NCI-H2107 (cell line): ENCODE data around the gene UTS2B.

ENCODE experiments used
- DNase-seq: peaks from one replicate; lab custom pipeline; 2025; lab: John Stamatoyannopoulos, UW

UTS2B gene

DNA sequence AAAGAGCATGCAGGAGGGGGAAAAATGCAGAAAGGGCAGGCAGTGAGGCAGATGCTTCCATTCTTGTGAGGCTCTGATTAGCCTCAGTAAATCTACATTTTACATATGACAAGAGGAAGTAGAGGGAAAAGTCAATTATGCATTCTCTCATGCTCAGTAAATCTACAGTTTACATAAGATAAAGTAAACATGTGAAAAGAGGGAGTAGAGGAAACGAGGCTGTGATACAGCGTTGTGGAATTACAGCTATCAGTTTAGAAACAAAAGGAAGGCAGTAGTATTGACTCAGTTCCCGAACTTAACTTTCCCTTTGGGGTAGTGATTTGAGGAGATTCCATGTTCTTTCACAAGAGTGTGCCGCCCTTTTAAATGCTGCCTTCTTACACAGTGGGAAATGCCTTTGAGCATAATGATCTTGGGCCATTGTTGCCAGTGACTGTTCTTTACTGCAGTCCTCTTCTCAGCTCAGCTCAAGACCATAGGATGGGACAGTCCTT is 92.0 kb downstream of the UTS2B start:
- no peak for DNase-seq

DNA sequence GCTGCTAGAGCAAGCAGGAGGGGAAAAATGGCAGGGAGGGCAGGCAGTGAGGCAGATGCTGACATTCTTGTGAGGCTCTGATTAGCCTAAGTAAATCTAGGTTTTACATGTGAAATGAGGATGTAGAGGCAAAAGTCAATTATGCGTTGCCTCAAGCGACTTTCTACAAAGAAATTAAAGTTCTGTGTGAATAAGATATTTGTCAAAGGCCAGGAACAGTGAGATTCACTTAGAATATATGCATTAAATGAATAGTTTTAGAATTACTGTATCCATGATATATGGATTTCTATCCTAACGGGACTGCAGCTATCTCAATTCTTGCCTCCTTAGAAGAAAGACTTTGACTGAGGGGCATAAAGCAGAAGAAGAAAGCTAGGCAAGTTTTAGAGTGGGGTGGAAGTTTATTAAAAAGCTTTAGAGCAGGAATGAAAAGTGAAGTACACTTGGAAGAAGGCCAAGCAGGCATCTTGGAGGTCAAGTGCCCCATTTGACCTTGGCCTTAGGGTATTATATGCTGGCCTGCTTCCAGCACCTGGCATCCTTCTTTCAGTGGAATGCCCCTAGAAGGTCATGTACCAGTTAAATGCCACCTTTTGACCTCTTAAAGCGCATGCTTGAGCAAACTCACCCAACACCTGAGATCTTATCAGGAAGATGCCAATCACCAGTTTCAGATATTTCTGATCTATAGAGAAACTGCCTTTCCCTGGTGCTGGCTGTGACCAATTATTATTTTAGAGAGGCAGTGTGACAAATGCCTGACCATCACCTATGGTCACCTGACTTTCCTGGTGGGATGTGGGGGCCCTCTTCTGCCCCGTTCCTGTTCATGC is 93.1 kb downstream of the UTS2B start:
- DNase-seq = no peak

DNA sequence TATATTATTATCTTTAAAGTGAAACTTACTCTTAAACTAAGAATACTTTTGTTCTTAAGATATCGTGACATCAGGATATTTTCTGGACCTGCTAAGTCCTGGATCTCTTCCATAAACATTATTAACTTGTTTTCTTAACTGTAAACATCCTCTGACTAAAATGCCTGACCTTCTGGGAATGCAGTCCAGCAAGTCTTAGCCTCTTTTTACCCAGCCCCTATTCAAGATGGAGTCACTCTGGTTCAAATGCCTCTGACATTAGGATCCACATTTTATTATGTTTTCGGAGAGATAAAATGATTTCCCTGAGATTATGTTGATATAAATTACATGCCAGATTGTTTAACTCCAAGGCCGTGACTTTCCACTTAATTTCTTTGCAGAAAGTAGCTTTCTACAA is 93.7 kb downstream of the UTS2B start:
- DNase-seq = no peak

DNA sequence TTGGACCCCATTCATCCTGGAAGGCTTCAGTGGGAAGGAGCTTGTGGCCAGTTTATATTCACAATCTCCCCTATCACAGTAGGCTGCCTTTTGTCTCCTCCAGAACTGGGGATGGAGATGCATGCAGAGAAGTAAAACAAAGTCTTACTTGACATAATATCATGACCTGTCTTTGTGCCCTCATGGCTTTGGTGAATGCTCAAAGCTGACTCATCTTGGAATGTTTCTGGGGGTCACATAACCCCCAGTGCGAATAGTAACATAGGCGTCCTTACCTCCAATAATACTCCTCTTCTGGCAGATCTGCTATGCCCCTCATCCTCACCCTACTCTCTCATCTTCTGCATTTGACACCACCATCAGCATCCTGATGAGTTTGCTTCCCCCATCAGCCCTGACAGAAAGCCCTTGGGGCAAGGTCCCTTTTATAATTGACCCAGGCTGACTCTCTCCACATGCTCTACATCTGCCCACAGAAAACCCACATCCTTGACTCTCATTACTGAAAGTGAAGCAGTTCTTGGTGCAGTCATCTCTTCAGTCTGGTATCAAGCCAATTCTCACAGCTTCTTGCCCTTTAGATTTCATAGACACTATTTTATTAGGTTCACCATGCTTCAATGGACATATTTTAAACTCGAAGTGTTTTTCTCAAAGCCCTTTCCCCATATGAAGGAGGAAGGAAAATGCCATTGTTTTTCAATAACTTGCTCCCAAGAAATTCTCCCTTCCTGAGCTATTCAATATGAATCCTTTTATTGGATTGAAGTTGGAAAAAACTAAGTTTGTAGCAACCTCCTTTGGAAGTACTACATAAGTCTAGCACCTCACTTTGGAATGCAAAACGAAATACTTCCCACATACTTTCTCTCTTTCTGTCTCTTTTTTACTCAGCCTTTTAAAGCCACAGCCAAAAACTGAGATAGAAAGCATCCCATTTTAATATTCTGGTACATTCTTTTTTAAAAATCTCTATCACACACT is 94.7 kb downstream of the UTS2B start:
- no peak for DNase-seq

DNA sequence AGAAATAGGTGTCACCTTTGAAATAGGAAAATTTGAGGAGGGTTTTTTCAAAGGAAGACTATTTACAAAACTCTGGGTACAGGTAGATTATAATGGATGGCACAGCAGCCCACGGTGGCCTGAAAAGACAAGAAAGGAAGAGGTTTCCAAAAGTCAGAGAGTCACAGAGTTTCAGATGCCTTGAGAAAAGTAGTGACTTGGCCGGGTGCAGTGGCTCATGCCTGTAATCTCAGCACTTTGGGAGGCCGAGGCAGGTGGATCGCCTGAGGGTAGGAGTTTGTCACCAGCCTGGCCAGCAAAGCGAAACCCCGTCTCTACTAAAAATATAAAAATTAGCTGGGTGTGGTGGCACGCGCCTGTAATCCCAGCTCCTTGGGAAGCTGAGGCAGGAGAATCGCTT is 96.1 kb downstream of the UTS2B start:
- DNase-seq = no peak

DNA sequence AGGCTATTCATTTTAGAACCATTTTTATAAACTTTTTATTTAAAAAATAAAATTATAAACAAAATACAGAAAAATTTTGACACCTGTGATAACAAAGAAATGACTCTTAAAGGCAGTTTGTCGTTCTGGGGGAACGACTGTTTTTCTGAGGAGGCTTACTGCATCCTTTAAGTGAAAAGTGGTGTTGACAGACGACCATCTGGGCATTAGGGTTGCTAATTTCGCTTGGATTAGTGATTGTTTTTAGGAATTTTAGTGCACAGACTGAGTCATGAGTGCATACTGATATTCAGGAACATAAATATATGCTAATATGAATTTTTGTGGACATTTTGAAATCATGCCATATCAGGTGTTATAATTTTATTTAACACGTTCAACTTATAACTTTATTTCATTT is 102.8 kb downstream of the UTS2B start:
- DNase-seq = no peak

DNA sequence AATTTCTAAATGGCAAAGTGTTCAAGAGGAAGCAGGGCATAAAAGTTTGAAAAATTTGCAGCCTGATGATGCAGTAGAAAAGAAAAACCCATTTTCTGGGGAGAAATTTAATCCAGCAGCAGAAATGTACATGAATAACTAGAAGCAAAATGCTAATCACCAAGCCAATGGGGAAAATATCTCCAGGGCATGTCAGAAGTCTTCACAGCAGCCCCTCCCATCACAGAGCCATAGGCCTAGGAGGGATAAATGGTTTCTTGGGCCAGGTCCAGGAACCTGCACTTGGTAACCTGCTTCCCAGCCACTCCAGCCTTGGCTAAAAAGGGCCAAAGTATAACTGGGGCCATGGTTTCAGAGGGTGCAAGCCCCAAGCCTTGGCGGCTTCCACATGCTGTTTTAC is 108.7 kb downstream of the UTS2B start:
- no peak for DNase-seq

DNA sequence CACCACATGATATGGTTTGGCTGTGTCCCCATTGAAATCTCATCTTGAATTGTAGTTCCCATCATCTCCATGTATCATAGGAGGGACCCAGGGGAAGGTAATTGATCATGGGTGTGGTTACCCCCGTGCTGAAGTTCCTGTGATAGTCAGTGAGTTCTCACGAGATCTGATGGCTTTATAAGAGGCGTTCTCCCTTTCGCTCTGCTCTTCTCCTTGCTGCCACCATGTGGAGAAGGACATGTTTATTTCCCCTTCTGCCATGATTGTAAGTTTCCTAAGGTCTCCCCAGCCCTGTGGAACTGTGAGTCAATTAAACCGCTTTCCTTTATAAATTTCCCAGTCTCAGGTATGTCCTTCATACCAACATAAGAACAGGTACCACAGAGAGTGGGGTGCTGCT is 109.4 kb downstream of the UTS2B start:
- DNase-seq = no peak

DNA sequence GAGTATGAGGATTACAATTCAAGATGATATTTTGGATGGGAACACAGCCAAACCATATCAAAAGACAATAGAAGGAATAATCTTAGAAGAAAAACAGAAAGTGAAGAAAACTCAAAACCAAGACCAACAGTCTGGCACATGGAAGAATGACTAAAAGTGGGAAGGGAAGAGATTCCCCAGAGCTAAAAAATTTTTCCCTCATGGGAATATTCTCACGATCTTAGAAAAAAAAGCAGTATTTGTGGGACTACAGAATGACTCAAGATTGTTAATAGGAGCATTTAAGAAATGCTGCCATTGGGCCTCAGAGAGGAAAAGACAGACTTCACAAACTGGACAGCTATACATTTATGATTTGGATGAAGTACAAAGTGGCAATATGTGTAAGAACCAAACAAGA is 113.0 kb downstream of the UTS2B start:
- no peak for DNase-seq
